ENCODE results near the gene CPXM2. TPM values are rescaled to one million over a fixed set of nuclear protein-coding genes. Genes with fewer than 3 reads are reported as not detected.

CPXM2 gene
- total and polyA plus RNA-seq, 9 of the 15 experiments (the other 6 are each of a cell fraction or from before 2014, with no cell fraction given) = not detected

GRCh38 chr10:123896246-123896927 lies 4.8 kb upstream of the CPXM2 start:
- DNase-seq (ENCODE audit: extremely low read depth in 1 of 4, low spot score in 3 of 4) = no peak
- H3K9me3 ChIP-seq (replicated peaks; ENCODE audit: control insufficient read depth, insufficient read depth, low read depth, low read length) = no peaks in the 10 kb centered on the region
- in situ Hi-C loops (cut with MboI) (no loop called here), intact Hi-C loops (cut with micrococcal nuclease) (no loop called here)
- ChIA-PET CTCF (ENCODE audit: low intra/inter-chr PET ratio) (no interaction called here), POLR2A (no interaction called here)
- 3% methylated on average over 4 of the region's 4 CpGs for WGBS (ENCODE audit: insufficient coverage, low coverage, missing lambda C conversion rate)
- no peaks in the 10 kb centered on the region for H3K36me3 ChIP-seq (ENCODE audit: control insufficient read depth, insufficient read depth, low read length)
- no peaks in the 10 kb centered on the region for H3K4me1 ChIP-seq (replicated peaks in 1 of 2; ENCODE audit: control insufficient read depth in 2 of 2, insufficient read depth in 2 of 2, low read length in 2 of 2)
- no peaks in the 10 kb centered on the region for H3K9me1 ChIP-seq (ENCODE audit: control insufficient read depth, insufficient read depth, low read length)
- H3K4me2 ChIP-seq (ENCODE audit: insufficient read depth, low read length) = no peak overlapping the region
- no peaks in the 10 kb centered on the region for H3K79me2 ChIP-seq (ENCODE audit: control insufficient read depth, insufficient read depth, low read length)
- ATAC-seq = no peak
- peaks cover 0 to 12% of the 10 kb centered on the region in 2 experiments; a peak in 1 of 5 replicates for H3K27me3 ChIP-seq (ENCODE audit: control insufficient read depth in 2 of 2, insufficient read depth in 2 of 2, low read length in 2 of 2)
- BruUV-seq (replicated peaks) = no TSS peak
- H3K4me3 ChIP-seq = no peak overlapping the region
- H3K9ac ChIP-seq (ENCODE audit: insufficient read depth in 1 of 2, low read depth in 2 of 2, low read length in 2 of 2) = no peak overlapping the region
- H3K27ac ChIP-seq (ENCODE audit: extremely low read depth, low read depth, low read length) = no peak overlapping the region
- H2AFZ ChIP-seq (ENCODE audit: low read depth, low read length) = no peak overlapping the region
- FAIRE-seq = no peak
- no peaks in the 10 kb centered on the region for H4K20me1 ChIP-seq (replicated peaks; ENCODE audit: control insufficient read depth, insufficient read depth, low read length)
- TF ChIP-seq PATZ1 (CRISPR knock-in tag; IDR thresholded peaks at IDR 0.05; ENCODE audit: borderline replicate concordance) (no peak), SREBF2 (CRISPR knock-in tag; IDR thresholded peaks at IDR 0.05) (no peak), NONO (IDR thresholded peaks at IDR 0.05; ENCODE audit: low read depth in 2 of 2, low read length in 1 of 2) (no peak), POLR3A (IDR thresholded peaks at IDR 0.05; ENCODE audit: borderline replicate concordance, extremely low read depth, insufficient read depth, insufficient read length) (no peak), KLF1 (tag; IDR thresholded peaks at IDR 0.05) (no peak), ZNF830 (CRISPR knock-in tag; IDR thresholded peaks at IDR 0.05) (no peak), CTBP1 (IDR thresholded peaks at IDR 0.05; ENCODE audit: borderline replicate concordance) (no peak), MYBL2 (IDR thresholded peaks at IDR 0.05; ENCODE audit: low read depth) (no peak), MYBL2 (CRISPR knock-in tag; IDR thresholded peaks at IDR 0.05; ENCODE audit: borderline replicate concordance) (no peak), ZNF507 (tag; conservative IDR thresholded peaks at IDR 0.05) (no peak), KDM4B (IDR thresholded peaks at IDR 0.05; ENCODE audit: borderline replicate concordance in 2 of 2, low read depth in 1 of 2) (no peak), ZNF217 (CRISPR knock-in tag; IDR thresholded peaks at IDR 0.05) (no peak), YY1 (IDR thresholded peaks at IDR 0.05; ENCODE audit: borderline replicate concordance in 1 of 3, control insufficient read depth in 1 of 3, extremely low read depth in 1 of 3, insufficient read depth in 3 of 3, insufficient read length in 1 of 3, insufficient replicate concordance in 2 of 3, low read depth in 1 of 3, low read length in 2 of 3) (no peak)
- TF ChIP-seq, protein P1, sequence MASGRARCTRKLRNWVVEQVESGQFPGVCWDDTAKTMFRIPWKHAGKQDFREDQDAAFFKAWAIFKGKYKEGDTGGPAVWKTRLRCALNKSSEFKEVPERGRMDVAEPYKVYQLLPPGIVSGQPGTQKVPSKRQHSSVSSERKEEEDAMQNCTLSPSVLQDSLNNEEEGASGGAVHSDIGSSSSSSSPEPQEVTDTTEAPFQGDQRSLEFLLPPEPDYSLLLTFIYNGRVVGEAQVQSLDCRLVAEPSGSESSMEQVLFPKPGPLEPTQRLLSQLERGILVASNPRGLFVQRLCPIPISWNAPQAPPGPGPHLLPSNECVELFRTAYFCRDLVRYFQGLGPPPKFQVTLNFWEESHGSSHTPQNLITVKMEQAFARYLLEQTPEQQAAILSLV (tag; IDR thresholded peaks at IDR 0.05) = no peak
- TF ChIP-seq, protein P2, sequence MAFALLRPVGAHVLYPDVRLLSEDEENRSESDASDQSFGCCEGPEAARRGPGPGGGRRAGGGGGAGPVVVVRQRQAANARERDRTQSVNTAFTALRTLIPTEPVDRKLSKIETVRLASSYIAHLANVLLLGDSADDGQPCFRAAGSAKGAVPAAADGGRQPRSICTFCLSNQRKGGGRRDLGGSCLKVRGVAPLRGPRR (CRISPR knock-in tag; IDR thresholded peaks at IDR 0.05) = no peak
- TF ChIP-seq, protein P3, sequence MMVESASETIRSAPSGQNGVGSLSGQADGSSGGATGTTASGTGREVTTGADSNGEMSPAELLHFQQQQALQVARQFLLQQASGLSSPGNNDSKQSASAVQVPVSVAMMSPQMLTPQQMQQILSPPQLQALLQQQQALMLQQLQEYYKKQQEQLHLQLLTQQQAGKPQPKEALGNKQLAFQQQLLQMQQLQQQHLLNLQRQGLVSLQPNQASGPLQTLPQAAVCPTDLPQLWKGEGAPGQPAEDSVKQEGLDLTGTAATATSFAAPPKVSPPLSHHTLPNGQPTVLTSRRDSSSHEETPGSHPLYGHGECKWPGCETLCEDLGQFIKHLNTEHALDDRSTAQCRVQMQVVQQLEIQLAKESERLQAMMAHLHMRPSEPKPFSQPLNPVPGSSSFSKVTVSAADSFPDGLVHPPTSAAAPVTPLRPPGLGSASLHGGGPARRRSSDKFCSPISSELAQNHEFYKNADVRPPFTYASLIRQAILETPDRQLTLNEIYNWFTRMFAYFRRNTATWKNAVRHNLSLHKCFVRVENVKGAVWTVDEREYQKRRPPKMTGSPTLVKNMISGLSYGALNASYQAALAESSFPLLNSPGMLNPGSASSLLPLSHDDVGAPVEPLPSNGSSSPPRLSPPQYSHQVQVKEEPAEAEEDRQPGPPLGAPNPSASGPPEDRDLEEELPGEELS (CRISPR knock-in tag; IDR thresholded peaks at IDR 0.05; ENCODE audit: borderline replicate concordance) = no peak

Measured in K562 (cell line).